Measurements from ENCODE around the gene TERT. TPM values are rescaled to one million over a fixed set of nuclear protein-coding genes. Genes with fewer than 3 reads are reported as not detected.

Gene TERT
- total RNA-seq, 1 donor from 2014 or later: 2.4 TPM

DNA sequence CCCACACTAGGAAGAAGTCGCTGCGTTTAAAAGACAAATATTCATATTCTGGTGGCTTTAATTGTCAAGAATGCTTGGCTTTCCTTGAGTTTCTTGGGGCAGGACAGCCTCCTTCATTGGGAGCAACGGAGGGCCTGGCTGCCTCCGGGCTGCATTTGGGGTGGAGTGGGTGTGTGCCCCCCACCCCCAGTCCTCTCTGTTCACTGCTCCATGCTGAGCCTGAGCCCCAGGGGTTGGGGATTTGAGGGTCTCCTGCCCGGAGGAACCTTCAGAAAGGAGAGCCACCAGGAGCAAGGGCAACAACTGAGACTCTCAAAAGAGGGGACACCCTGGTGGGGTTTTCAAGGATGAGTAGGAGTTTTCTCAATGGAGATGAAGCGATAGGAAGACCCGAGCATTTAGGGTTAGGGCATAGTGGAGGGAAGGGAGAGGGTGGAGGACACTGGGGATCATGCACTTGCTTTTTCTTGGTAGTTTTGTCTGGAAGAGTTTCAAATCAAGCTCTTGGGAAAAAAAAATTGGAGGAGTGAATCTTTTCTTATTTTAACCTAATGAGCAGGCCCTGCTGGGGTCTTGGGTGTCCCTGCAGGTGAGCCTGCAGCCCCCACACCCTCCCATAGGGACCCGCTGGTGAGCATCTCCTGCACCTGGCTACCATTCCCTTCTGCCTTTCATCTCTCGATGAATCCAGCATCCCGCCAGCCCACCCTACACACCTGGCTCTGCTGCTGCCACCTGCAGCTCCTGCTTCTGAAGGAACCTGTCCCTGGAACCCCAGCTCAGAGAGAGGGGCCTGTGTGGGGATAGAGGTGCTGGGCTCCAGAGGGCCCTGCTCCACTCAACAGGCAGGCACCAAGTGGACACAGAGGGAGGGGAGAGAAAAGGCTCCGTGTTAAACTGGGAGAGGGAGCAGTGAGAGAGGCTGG is 89.3 kb downstream of the TERT start:
- no peaks in the 10 kb centered on the region for H3K9me3 ChIP-seq (ENCODE audit: low read depth)
- TF ChIP-seq, protein P1, sequence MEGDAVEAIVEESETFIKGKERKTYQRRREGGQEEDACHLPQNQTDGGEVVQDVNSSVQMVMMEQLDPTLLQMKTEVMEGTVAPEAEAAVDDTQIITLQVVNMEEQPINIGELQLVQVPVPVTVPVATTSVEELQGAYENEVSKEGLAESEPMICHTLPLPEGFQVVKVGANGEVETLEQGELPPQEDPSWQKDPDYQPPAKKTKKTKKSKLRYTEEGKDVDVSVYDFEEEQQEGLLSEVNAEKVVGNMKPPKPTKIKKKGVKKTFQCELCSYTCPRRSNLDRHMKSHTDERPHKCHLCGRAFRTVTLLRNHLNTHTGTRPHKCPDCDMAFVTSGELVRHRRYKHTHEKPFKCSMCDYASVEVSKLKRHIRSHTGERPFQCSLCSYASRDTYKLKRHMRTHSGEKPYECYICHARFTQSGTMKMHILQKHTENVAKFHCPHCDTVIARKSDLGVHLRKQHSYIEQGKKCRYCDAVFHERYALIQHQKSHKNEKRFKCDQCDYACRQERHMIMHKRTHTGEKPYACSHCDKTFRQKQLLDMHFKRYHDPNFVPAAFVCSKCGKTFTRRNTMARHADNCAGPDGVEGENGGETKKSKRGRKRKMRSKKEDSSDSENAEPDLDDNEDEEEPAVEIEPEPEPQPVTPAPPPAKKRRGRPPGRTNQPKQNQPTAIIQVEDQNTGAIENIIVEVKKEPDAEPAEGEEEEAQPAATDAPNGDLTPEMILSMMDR (IDR thresholded peaks at IDR 0.05): no peak
- TF ChIP-seq EZH2phosphoT487 (IDR thresholded peaks at IDR 0.05) (no peak), EZH2 (IDR thresholded peaks at IDR 0.05) (no peak)

DNA sequence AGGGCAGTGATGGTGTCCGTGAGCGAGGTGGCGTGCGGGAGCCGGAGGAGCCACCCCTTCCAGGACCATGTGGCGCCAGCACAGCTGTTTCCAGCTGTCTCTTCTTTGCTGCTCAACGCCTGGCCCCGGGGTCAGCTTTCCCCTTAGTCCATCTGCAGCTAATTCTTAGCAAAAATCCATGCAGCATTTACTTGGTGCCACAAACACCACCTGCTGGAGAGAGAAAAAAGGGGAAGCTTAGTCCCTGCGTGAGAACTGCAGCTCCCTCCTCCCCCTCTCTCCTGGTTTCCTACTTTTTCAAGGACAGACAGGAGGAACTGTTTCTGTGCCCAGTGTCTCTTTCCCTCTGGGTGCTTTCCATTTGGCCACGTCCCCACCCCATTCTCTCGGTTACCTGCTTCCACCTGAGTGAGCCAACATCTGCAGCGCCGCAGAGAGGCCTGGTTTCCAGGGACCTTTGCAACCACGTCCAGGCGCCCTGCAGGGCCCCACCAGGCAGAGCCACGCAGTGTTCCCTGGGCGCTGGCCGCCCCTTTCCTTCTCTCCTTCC is 90.1 kb downstream of the TERT start:
- peaks cover 16% of the 10 kb centered on the region for H3K4me1 Mint-ChIP-seq
- no peaks in the 10 kb centered on the region for H3K27me3 ChIP-seq
- no peaks in the 10 kb centered on the region for H4K20me1 ChIP-seq (ENCODE audit: low read depth)
- H3K27ac ChIP-seq: no peak overlapping the region
- H3F3A ChIP-seq (ENCODE audit: low read depth): peaks cover under 1% of the 10 kb centered on the region
- H3K36me3 Mint-ChIP-seq: no peaks in the 10 kb centered on the region
- H3K27me3 Mint-ChIP-seq (ENCODE audit: insufficient read depth, low read depth): peaks cover 12% of the 10 kb centered on the region
- H3K4me2 ChIP-seq: peak overlapping the region; percentile 33
- H3K9me3 Mint-ChIP-seq: no peaks in the 10 kb centered on the region
- H3K36me3 ChIP-seq: no peaks in the 10 kb centered on the region
- H3K4me1 ChIP-seq: peaks cover 19% of the 10 kb centered on the region
- H3K27ac Mint-ChIP-seq: peak overlapping the region; percentile 90
- no peak overlapping the region for H2AFZ ChIP-seq (replicated peaks)
- DNase-seq (ENCODE audit: low spot score): peak; percentile 80
- no peak for TF ChIP-seq EZH2phosphoT487 (IDR thresholded peaks at IDR 0.05)
- TF ChIP-seq, protein P1 (IDR thresholded peaks at IDR 0.05): peak; percentile 59
- H3K4me3 Mint-ChIP-seq: peak overlapping the region; percentile 39
- no peaks in the 10 kb centered on the region for H3K79me2 ChIP-seq (ENCODE audit: low read depth)
- H3K9ac ChIP-seq: no peak overlapping the region
- H3K9me3 ChIP-seq (ENCODE audit: low read depth): no peaks in the 10 kb centered on the region
- no peak overlapping the region for H3K4me3 ChIP-seq

More for the DNA sequence above, 89.3 kb downstream of the TERT start:
- H3K36me3 Mint-ChIP-seq: no peaks in the 10 kb centered on the region
- H3K79me2 ChIP-seq (ENCODE audit: low read depth): no peaks in the 10 kb centered on the region
- no peak overlapping the region for H3K9ac ChIP-seq
- peaks cover 16% of the 10 kb centered on the region for H3K4me1 Mint-ChIP-seq
- peaks cover 12% of the 10 kb centered on the region for H3K27me3 Mint-ChIP-seq (ENCODE audit: insufficient read depth, low read depth)
- H3K27ac ChIP-seq: no peak overlapping the region
- H2AFZ ChIP-seq (replicated peaks): no peak overlapping the region
- no peaks in the 10 kb centered on the region for H3F3A ChIP-seq (ENCODE audit: low read depth)
- H3K4me3 Mint-ChIP-seq: peak overlapping the region; percentile 39
- DNase-seq (ENCODE audit: low spot score): no peak
- H3K27me3 ChIP-seq: no peaks in the 10 kb centered on the region
- peaks cover 15% of the 10 kb centered on the region for H3K4me1 ChIP-seq
- no peak overlapping the region for H3K4me3 ChIP-seq
- no peaks in the 10 kb centered on the region for H3K36me3 ChIP-seq
- no peaks in the 10 kb centered on the region for H3K9me3 Mint-ChIP-seq
- H3K27ac Mint-ChIP-seq: peak overlapping the region; percentile 90
- H3K4me2 ChIP-seq: peak overlapping the region; percentile 33
- H4K20me1 ChIP-seq (ENCODE audit: low read depth): no peaks in the 10 kb centered on the region

DNA sequence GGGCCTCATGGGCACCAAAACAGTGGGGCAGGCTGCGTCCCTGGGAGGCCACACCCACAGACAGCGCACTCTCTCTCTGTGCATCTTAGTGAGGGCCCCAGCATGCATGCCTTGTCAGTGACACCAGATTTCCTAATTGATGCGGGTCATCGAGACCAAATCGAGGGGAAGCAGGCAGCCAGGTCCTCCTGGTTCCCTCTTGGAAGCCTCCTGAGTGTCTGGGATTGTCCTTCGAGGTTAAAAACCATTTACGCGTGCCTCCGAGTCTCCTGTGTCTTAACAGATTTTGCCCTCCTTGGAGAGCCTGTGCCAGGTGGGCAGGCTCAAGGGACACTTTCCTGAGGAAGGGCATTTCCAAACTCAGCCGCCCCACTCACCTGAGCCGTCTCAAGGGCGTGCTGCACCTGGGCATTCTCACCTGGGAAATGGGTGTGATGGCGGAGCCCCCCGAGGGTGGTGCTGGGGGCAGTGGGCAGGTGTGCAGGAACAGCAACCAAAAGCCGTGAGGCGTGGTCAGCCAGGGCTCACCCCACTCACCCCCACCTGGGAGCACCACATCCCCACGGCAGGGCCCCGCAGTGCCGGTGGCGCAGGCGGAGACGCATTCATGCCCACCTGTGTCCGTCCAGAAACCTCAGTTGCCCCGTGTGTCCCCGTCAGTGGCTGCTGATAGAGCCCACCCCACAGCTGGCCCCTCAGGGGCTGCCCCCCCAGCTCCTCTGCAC is 90.7 kb downstream of the TERT start:
- peaks cover 16% of the 10 kb centered on the region for H3K4me1 Mint-ChIP-seq
- H3K4me3 Mint-ChIP-seq: no peak overlapping the region
- no peak overlapping the region for H3K4me3 ChIP-seq
- peaks cover 20% of the 10 kb centered on the region for H3K4me1 ChIP-seq
- peaks cover 7% of the 10 kb centered on the region for H3F3A ChIP-seq (ENCODE audit: low read depth)
- TF ChIP-seq EZH2 (IDR thresholded peaks at IDR 0.05): no peak
- no peak for TF ChIP-seq EZH2phosphoT487 (IDR thresholded peaks at IDR 0.05)
- TF ChIP-seq, protein P1 (IDR thresholded peaks at IDR 0.05): no peak
- H3K27me3 Mint-ChIP-seq (ENCODE audit: insufficient read depth, low read depth): peaks cover 12% of the 10 kb centered on the region
- no peaks in the 10 kb centered on the region for H3K9me3 ChIP-seq (ENCODE audit: low read depth)
- H3K27me3 ChIP-seq: no peaks in the 10 kb centered on the region
- no peaks in the 10 kb centered on the region for H3K36me3 Mint-ChIP-seq
- no peak overlapping the region for H2AFZ ChIP-seq (replicated peaks)
- no peak overlapping the region for H3K27ac Mint-ChIP-seq
- no peak for DNase-seq (ENCODE audit: low spot score)
- H3K27ac ChIP-seq: no peak overlapping the region
- H4K20me1 ChIP-seq (ENCODE audit: low read depth): no peaks in the 10 kb centered on the region
- no peaks in the 10 kb centered on the region for H3K79me2 ChIP-seq (ENCODE audit: low read depth)
- H3K9me3 Mint-ChIP-seq: no peaks in the 10 kb centered on the region
- H3K9ac ChIP-seq: no peak overlapping the region
- no peaks in the 10 kb centered on the region for H3K36me3 ChIP-seq
- H3K4me2 ChIP-seq: peak overlapping the region; percentile 9
